A549 (cell line): ENCODE measurements around the gene SLC16A7.

Source experiments
- MAZ ChIP-seq: fragments of 150-350 bp; IDR thresholded peaks from 2 replicates; pipeline ENCODE4 v1.6.1; 2014; ENCODE audit warnings: antibody characterized with exemption, low read depth, low read length, borderline replicate concordance
- RFX5 ChIP-seq: fragments of 450-650 bp; IDR thresholded peaks from 2 replicates; pipeline ENCODE4 v1.7.1; 2014; ENCODE audit warnings: antibody characterized with exemption, mild to moderate bottlenecking, moderate library complexity
- TF ChIP-seq, protein P1 (sequence below): fragments of >200 bp; sonication (Bioruptor Twin); formaldehyde crosslinking; IDR thresholded peaks from 3 replicates; pipeline ENCODE4 v1.5.1; 2016

DNA sequence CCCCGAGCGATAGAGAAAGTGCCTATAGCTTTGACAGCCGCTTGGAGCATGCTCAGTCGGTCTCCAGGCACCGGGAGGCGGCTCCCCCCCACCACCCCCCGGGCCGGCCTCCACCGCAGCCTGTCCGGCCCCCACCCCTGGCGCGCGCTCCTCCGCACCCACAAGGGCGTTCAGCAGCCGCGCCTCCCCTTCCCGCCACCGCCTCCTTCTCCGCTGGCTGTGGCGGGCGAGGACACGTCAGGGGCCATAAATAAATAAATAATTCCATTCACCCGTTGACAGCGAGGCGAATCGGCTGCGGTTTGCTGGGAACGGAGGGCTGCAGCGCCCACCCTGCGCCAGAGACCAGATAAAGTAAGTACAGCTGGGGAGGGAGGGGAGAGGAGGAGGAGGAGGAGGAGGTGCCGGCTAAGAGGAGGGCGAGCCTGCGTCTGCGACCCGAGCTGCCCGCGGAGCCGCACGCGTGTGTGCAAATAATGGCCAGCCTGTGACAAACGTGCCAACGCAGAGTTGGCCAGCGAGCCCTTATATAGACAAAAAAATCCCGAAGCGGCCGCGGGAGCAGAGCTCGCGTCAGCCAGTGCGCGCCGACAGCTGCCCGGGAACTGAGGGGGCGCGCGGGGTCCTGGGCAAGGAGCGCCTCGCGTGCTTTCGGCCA lies at the start of gene SLC16A7:
- TF ChIP-seq, protein P1, sequence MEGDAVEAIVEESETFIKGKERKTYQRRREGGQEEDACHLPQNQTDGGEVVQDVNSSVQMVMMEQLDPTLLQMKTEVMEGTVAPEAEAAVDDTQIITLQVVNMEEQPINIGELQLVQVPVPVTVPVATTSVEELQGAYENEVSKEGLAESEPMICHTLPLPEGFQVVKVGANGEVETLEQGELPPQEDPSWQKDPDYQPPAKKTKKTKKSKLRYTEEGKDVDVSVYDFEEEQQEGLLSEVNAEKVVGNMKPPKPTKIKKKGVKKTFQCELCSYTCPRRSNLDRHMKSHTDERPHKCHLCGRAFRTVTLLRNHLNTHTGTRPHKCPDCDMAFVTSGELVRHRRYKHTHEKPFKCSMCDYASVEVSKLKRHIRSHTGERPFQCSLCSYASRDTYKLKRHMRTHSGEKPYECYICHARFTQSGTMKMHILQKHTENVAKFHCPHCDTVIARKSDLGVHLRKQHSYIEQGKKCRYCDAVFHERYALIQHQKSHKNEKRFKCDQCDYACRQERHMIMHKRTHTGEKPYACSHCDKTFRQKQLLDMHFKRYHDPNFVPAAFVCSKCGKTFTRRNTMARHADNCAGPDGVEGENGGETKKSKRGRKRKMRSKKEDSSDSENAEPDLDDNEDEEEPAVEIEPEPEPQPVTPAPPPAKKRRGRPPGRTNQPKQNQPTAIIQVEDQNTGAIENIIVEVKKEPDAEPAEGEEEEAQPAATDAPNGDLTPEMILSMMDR: no peak
- TF ChIP-seq MAZ (no peak), RFX5 (no peak)
